HG03196 (cell line): ENCODE data around the gene SPR.
A peak's percentile ranks its signal among the peaks of the same experiment; 100 is the strongest.

Experiments
- ATAC-seq: cut with Tn5 transposase; IDR thresholded peaks from one replicate; pipeline ENCODE4 v1.9.1; 2021; ENCODE audit not compliant: unreplicated experiment

Gene SPR

GRCh38 chr2:72915320-72915906 is 28.2 kb downstream of the SPR start:
- ATAC-seq: no peak

DNA sequence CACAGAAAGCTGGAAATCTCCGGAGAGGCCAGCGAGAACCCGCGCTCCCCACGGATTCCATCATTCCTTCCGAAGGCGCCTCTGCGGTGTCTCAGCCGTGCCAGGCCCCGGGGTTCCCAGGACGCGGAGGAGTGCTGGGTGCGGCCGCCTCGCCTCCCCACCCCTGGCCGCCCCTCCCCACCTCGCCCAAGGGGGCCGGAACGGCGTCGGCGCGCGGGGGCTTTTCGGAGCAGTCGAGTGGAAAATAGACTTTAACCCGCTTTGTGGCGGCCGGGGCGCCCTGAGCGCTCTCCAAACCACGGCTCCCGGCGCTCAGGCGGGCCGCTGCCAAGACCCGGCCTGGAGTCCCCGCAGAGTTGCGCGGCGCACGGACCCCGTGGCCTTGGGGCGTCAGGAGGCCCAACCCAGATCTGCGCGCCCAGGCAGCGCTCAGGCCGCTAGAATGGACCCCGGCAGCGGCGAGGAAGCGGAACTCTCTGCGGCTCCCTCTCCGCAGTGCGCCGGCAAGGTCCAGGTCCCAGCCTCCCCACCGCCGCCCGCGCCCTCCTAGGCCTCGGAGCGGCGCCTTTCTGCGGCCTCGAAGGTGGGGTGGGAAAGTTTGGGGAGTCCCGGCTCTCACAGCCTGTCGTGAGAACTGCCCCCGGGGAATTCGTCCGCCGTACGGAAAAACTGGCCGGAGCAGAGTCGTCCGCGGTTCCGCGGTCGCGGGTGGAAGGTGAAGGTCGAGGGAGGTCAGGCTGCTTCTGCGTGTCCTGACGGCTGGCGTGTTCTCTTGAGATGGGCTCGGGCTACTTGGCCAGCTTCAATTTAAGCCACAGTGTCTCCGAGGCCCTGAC is 28.9 kb downstream of the SPR start:
- ATAC-seq: peak; percentile 55

- ATAC-seq: no peak
Observed at GRCh38 chr2:72916743-72917137, 29.5 kb downstream of the SPR start.

DNA sequence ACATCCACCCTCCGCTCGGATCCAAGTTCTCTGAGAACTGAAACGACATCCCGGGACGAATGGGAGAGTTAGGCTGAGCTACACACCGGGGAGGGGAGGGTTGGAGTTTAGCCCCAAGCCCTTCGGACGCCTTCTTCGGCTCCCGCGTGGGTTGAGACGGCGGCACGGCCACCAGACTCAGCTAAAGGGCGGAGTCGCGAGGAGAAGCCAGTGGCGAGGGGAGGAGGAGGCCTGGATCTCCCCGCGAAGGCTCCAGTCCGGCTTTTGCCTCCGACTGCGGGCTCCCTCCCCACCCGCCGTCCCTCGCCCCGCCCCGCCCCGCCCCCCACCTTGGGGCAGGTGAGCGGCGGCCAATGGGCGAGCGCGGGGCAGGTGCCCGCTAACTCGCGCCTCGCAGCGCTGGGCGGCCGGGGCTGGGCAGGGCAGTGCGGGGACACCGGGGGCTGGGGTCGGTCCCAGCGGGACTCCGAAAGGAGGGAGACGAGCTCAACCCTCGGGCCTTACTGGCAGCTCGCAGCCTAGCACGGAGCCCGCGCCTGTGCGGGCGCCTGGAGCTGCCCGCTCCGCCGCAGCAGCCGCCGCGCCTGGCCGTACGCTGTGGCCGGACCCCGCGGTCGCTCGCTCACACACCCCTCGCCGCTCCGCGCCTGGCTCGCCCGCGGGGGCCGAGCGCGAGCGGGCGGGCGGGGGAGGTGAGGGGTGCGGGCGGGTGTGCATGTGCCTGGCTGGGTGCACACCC is 30.1 kb downstream of the SPR start, which contains the start of gene EMX1:
Gene EMX1 (plus strand): TSS at position 382 of the 739 bp plus-strand sequence. CDS start 334 bp downstream, at position 716.
- peak; percentile 41 for ATAC-seq

GRCh38 chr2:72917877-72918553 is 30.8 kb downstream of the SPR start:
- ATAC-seq: no peak

GRCh38 chr2:72919414-72920317 is 32.5 kb downstream of the SPR start:
- ATAC-seq: no peak

DNA sequence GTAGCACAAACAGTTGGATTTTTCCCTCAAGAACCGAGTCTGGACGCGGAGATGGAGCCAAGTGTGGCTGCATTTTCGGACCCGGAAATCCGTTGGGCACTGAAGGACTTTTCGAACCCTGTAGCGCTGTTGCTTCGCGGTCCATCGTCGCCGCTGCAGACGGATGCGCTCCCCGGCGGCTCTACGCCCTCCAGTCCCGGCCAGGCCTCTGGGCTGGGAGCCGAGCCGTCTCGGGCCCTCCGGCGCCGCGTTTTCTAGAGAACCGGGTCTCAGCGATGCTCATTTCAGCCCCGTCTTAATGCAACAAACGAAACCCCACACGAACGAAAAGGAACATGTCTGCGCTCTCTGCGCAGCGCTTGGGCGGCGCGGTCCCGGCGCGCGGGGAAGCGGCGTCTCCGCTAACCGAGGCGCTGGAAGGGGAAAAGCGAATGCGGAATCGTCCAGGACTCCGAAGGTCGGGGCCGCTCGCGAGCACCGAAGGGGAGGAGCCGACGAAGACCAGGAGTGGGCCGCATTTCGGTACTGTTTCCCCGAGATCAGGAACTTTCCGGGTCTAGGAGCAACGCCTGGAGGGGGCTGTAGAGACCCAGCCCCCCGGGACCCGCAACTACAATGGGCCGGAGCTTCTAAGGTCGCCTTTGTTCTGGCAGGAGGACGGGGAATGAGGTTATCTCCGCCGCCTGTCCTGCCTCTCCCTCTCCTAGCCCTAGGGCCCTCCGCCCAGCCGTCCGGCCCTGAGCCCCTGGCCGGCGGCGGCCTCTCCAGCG is 33.3 kb downstream of the SPR start:
- no peak for ATAC-seq

DNA sequence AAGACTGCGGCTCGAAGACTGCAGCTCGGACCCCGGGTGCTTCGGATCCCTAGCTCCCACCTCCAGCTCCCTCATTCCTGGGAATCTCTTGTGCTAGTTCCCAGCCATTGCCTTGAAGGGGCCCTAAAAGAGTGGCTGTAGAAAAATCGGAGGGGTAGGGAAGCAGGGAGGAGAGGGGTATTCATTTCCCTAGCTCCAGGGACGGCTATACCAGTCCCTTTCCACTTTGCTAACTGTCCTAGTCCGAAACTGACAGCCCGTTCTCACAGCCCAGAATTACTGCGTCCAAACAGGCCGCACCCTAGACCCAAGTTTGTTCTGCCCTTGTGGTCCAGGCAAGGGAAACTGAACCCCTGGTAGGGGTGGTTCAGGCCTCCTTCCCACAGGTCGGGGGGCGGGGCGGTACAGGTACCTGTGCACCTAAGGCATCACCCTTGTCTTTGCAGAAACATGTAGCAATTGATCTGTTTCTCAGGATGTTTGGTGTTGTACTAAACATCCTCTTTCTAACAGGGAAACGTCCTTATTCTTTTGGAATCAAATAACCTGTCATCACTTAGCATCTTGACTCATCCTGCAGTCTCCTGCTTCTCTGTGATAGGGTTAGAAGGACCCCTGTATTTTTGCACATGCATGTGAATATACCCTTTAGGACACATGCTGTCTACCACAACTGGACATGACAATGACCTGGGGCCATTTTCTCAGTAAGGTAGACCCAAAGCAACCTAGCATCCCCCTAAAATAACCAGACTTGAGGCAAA is 34.1 kb downstream of the SPR start:
- ATAC-seq: no peak

GRCh38 chr2:72921853-72922252 is 34.6 kb downstream of the SPR start:
- no peak for ATAC-seq

DNA sequence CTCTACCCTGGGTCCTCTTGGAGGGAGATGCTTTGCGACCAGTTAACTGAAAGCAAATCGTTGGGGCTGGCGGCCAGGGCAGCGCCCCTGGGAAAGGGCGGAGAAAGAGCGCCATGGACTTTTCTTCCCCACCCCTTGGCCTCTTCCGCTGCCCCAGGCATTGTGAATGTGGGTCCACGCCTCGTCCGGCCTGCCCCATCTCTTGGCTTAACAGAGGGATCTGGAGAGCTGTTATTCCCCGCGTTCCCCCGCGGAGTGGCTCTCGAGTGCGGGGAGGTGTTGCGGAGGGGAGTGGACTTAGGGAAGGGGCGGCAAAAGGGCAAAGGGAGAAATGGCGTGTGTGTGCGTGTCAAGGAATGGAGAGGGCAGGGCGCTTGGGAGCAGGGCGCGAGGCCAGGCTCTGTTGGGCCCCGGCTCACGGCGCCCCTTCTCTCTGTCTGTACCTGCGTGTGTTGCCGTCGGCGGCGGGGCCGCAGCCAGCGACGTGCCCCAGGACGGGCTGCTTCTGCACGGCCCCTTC is 36.7 kb downstream of the SPR start:
- no peak for ATAC-seq

GRCh38 chr2:72924353-72925240 is 37.4 kb downstream of the SPR start:
- no peak for ATAC-seq

DNA sequence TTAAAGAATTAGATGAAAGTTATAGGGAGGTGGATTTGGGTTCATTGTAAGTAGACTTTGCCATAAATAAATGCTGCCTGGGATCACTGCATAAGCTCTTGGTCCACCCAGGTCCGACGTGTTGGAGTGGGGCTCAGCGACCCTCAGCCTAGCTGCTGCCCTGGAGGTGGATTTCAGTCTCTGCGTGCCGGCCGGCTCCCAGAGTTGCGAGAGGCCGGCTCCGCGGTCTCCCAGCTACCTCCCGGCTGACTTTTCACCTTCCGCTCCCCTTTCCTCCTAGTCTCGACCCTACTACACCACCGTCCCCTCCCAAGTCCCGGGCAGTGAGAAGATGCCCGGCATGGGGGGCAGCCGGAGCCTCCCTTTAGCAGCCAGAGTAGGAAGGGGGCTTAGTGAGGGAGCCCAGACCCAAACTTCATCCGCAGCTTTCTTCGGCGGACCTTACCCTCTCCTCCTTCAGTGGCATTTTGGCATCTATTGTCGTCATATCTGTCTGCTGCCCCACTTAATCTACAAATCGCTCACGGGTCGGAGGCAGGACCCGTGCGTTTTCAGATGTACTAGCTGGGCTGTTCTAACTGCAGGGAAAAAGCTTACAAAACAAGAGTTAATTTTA is 38.2 kb downstream of the SPR start:
- no peak for ATAC-seq

- ATAC-seq: no peak
Observed at GRCh38 chr2:72926368-72926767, 39.2 kb downstream of the SPR start.

GRCh38 chr2:72926811-72927465 is 39.7 kb downstream of the SPR start:
- no peak for ATAC-seq

- ATAC-seq: no peak
Observed at GRCh38 chr2:72927619-72928550, 40.7 kb downstream of the SPR start.
